Spleen (tissue), 11 donors: Measurements from ENCODE around the gene L3HYPDH. TPM values are rescaled to one million over a fixed set of nuclear protein-coding genes. Genes with fewer than 3 reads are reported as not detected.

Experiments
- DNase-seq: peaks from one replicate; pipeline ENCODE4 v3.0.0-alpha.2; 2020
- H3K27ac ChIP-seq, 8 donors: fragments of 200-600 bp; sonication (generic) in 7 of 8; 1 replicate in 4 of 8; 2 replicates in 4 of 8; pipeline versions ENCODE4 v1.5.0 to v1.8.0; 2016 to 2021; ENCODE audit warnings: inconsistent platforms in 4 of 8, mild to moderate bottlenecking in 4 of 8, moderate library complexity in 1 of 8
- H3K27me3 ChIP-seq, 7 donors: fragments of 200-600 bp; sonication (generic) in 6 of 7; replicated peaks in 1 of 7; 1 replicate in 4 of 7; 2 replicates in 3 of 7; pipeline versions ENCODE4 v1.5.0 to v1.8.0; 2016 to 2021; ENCODE audit warnings: inconsistent platforms in 3 of 7, mild to moderate bottlenecking in 1 of 7
- H3K36me3 ChIP-seq, 6 donors: fragments of 200-600 bp; sonication (generic) in 5 of 6; 1 replicate in 4 of 6; 2 replicates in 2 of 6; pipeline versions ENCODE4 v1.5.0 to v1.8.0; 2016 to 2021; ENCODE audit warnings: inconsistent platforms in 2 of 6
- H3K4me1 ChIP-seq, 6 donors: fragments of 200-600 bp; sonication (generic) in 5 of 6; 1 replicate in 3 of 6; 2 replicates in 3 of 6; pipeline versions ENCODE4 v1.5.0 to v1.8.0; 2016 to 2021; ENCODE audit warnings: inconsistent platforms in 3 of 6
- H3K4me3 ChIP-seq, 8 donors: fragments of 200-600 bp; sonication (generic) in 7 of 8; 1 replicate in 4 of 8; 2 replicates in 4 of 8; pipeline versions ENCODE4 v1.5.0 to v1.8.0; 2016 to 2021; ENCODE audit warnings: inconsistent platforms in 4 of 8, mild to moderate bottlenecking in 4 of 8, moderate library complexity in 2 of 8
- H3K9me3 ChIP-seq, 8 donors: fragments of 200-600 bp; sonication (generic) in 7 of 8; 1 replicate in 4 of 8; 2 replicates in 4 of 8; pipeline versions ENCODE4 v1.5.0 to v1.8.0; 2016 to 2021; ENCODE audit warnings: inconsistent platforms in 4 of 8
- CTCF ChIP-seq, 11 experiments: fragments of 200-600 bp in 7 of 11; fragments of 450-650 bp in 4 of 11; sonication (generic) in 4 of 11; IDR thresholded peaks in 8 of 11; conservative IDR thresholded peaks in 3 of 11; 1 replicate in 7 of 11; 2 replicates in 4 of 11; pipeline versions ENCODE4 v1.4.0 to v1.8.0; 2016 to 2021; ENCODE audit warnings: antibody characterized with exemption in 11 of 11, inconsistent platforms in 4 of 11, mild to moderate bottlenecking in 1 of 11
- POLR2A ChIP-seq, 3 donors: fragments of 450-650 bp; IDR thresholded peaks; one replicate each; pipeline ENCODE4 v1.5.1; 2017; ENCODE audit warnings: antibody characterized with exemption in 3 of 3, mild to moderate bottlenecking in 1 of 3
- POLR2AphosphoS5 ChIP-seq, 3 donors: sonication (generic); formaldehyde crosslinking; IDR thresholded peaks; one replicate each; pipeline ENCODE4 v1.5.1; 2017; ENCODE audit warnings: antibody characterized with exemption in 3 of 3
- WGBS, 5 donors: extraction: QIAGEN DNeasy Blood & Tissue Kit in 3 of 5; methylation state at CpG; one replicate each; pipeline versions ENCODE4 v1.1.5 to v1.1.7; 2013 to 2018; 5-methylcytosine and 5-hydroxymethylcytosine counted together
- intact Hi-C: fragments of 100-400 bp; cut with DNase I; formaldehyde crosslinking; loops from one replicate; pipeline ENCODE4 v1.15.0; 2023; ENCODE audit warnings: low total_unique reads
- polyA plus RNA-seq, 3 donors: library from polyadenylated mRNA; stranded (reverse); fragments of 200-250 nt; gene quantifications; one replicate each; pipeline ENCODE4 v1.2.1, GENCODE V29; 2013
- total RNA-seq, 7 donors: library from RNA; depleted of rRNA in 3 of 7; stranded (reverse); fragments of >200 nt in 3 of 7; fragmentation: NEBNext Ultra II Directional in 4 of 7; extraction: Animal tissue kit (Norgen Biotek cat#: 25700) in 4 of 7; gene quantifications; one replicate each; pipeline versions ENCODE4 v1.1.0 to v1.2.1, GENCODE V29; 2016 to 2021
- donor health status: healthy with polysubstance abuse.
- donor health status: DM: no; HTN: no; CAD: no; lungs with moderate emphysema.
- donor health status: DM: no; HTN: no; CAD: no.
- donor health status: Bipolar disorder and iron deficiency.
- donor health status: healthy.
- donor health status: DM: no; HTN: no; CAD: no.
- donor health status: DM: yes; HTN: yes; CAD: no.

L3HYPDH gene
- total and polyA plus RNA-seq, 10 donors = 24.8 to 71.8 (median 42.7) TPM

- Histone ChIP-seq H3K4me3 (no peak overlapping the region), H3K9me3 (no peaks in the 10 kb centered on the region), H3K36me3 (no peaks in the 10 kb centered on the region), H3K4me1 (peaks cover 0 to 21% (median 7%) of the 10 kb centered on the region in 6 donors), H3K27me3 (no peaks in the 10 kb centered on the region), H3K27ac (no peak overlapping the region)
- no peak for DNase-seq
- intact Hi-C loops = no loop called here
- TF ChIP-seq POLR2AphosphoS5 (IDR thresholded peaks at IDR 0.05) (no peak), POLR2A (IDR thresholded peaks at IDR 0.05) (no peak), CTCF (IDR thresholded peaks at IDR 0.05 in 8 of 11, conservative IDR thresholded peaks at IDR 0.05 in 3 of 11) (no peak)
- WGBS, 5 donors = 92 to 97% (median 95%) methylated on average over 4 of the region's 4 CpGs
These were observed 54.4 kb downstream of the L3HYPDH start for GRCh38 chr14:59429790-59430189.

- DNase-seq = no peak
- H3K4me3 ChIP-seq = no peak overlapping the region
- peak overlapping the region in 7 of 8 donors; percentile 29 to 71 (median 58) for H3K27ac ChIP-seq
- no peaks in the 10 kb centered on the region for H3K27me3 ChIP-seq
- no peaks in the 10 kb centered on the region for H3K9me3 ChIP-seq
- TF ChIP-seq POLR2AphosphoS5 (IDR thresholded peaks at IDR 0.05) (no peak), POLR2A (IDR thresholded peaks at IDR 0.05) (no peak), CTCF (IDR thresholded peaks at IDR 0.05 in 8 of 11, conservative IDR thresholded peaks at IDR 0.05 in 3 of 11) (peak in 4 of 11 experiments; percentile 10 to 35 (median 24))
- H3K36me3 ChIP-seq = no peaks in the 10 kb centered on the region
- H3K4me1 ChIP-seq = peaks cover 0 to 21% (median 7%) of the 10 kb centered on the region in 6 donors
- intact Hi-C loops = no loop called here
- WGBS, 5 donors = 58 to 77% (median 60%) methylated on average over 1 of the region's 1 CpG
These were observed 55.6 kb downstream of the L3HYPDH start for GRCh38 chr14:59428581-59429012.

- peaks cover 0 to 21% (median 7%) of the 10 kb centered on the region in 6 donors for H3K4me1 ChIP-seq
- WGBS, 5 donors = 78 to 88% (median 82%) methylated on average over 13 of the region's 13 CpGs
These were observed 56.3 kb downstream of the L3HYPDH start for GRCh38 chr14:59427653-59428580.

More at GRCh38 chr14:59427653-59428580, 56.3 kb downstream of the L3HYPDH start:
- Histone ChIP-seq H3K27me3 (no peaks in the 10 kb centered on the region), H3K36me3 (no peaks in the 10 kb centered on the region), H3K27ac (peak overlapping the region in 7 of 8 donors; percentile 29 to 71 (median 58)), H3K4me3 (no peak overlapping the region), H3K9me3 (no peaks in the 10 kb centered on the region)
- intact Hi-C loops = no loop called here
- TF ChIP-seq POLR2AphosphoS5 (IDR thresholded peaks at IDR 0.05) (peak in 2 of 3 donors; percentile 24 to 58), CTCF (IDR thresholded peaks at IDR 0.05 in 8 of 11, conservative IDR thresholded peaks at IDR 0.05 in 3 of 11) (no peak), POLR2A (IDR thresholded peaks at IDR 0.05) (no peak)
- peak; percentile 69 for DNase-seq
